Right lobe of liver (tissue), 6 donors: ENCODE measurements around the gene FAM83F. TPM values are rescaled to one million over a fixed set of nuclear protein-coding genes. Genes with fewer than 3 reads are reported as not detected.

Experiments
- ATAC-seq, 4 donors: fragments of 200-7000 bp; cut with Tn5 transposase; one replicate each; pipeline ENCODE4 v1.9.1; 2020; ENCODE audit warnings: mild to moderate bottlenecking in 4 of 4, moderate library complexity in 4 of 4
- DNase-seq, 3 donors: peaks; one replicate each; pipeline ENCODE4 v3.0.0-alpha.2; 2020
- H3K27ac ChIP-seq, 3 donors: fragments of 200-600 bp; one replicate each; pipeline ENCODE4 v1.8.0; 2022
- H3K27me3 ChIP-seq, 2 donors: fragments of 200-600 bp; one replicate each; pipeline ENCODE4 v1.8.0; 2022
- H3K36me3 ChIP-seq, 4 donors: fragments of 200-600 bp; sonication (generic) in 1 of 4; one replicate each; pipeline versions ENCODE4 v1.5.1 to v1.8.0; 2017 to 2022; ENCODE audit warnings: control low read depth in 1 of 4
- H3K4me1 ChIP-seq, 4 donors: fragments of 200-600 bp; sonication (generic) in 1 of 4; one replicate each; pipeline versions ENCODE4 v1.5.1 to v1.8.0; 2017 to 2022; ENCODE audit warnings: control low read depth in 1 of 4
- H3K4me3 ChIP-seq, 3 donors: fragments of 200-600 bp; one replicate each; pipeline ENCODE4 v1.8.0; 2022
- H3K9me3 ChIP-seq, 4 donors: fragments of 200-600 bp; sonication (generic) in 1 of 4; one replicate each; pipeline versions ENCODE4 v1.5.1 to v1.8.0; 2017 to 2022; ENCODE audit warnings: control low read depth in 1 of 4
- CTCF ChIP-seq, 4 donors: fragments of 200-600 bp in 3 of 4; fragments of 450-650 bp in 1 of 4; IDR thresholded peaks; one replicate each; pipeline versions ENCODE4 v1.5.1 to v1.8.0; 2016 to 2022; ENCODE audit warnings: antibody characterized with exemption in 4 of 4, mild to moderate bottlenecking in 2 of 4
- POLR2A ChIP-seq: fragments of 450-650 bp; IDR thresholded peaks from one replicate; pipeline ENCODE4 v1.6.1; 2017; ENCODE audit warnings: antibody characterized with exemption, mild to moderate bottlenecking
- WGBS: methylation state at CpG from one replicate; pipeline ENCODE4 v1.1.6; 2018; ENCODE audit warnings: low coverage, low lambda C conversion rate; ENCODE audit not compliant: insufficient coverage; ENCODE audit errors: missing lambda C conversion rate; 5-methylcytosine and 5-hydroxymethylcytosine counted together
- intact Hi-C, 2 donors: fragments of 100-400 bp; cut with DNase I; formaldehyde crosslinking; loops; one replicate each; pipeline versions ENCODE4 v1.11.2 to v1.14.1; 2022
- total RNA-seq, 6 experiments: library from RNA; depleted of rRNA in 2 of 6; stranded (reverse); fragments of >200 nt in 2 of 6; fragmentation: NEBNext Ultra II Directional in 3 of 6; extraction: Animal tissue kit (Norgen Biotek cat#: 25700) in 3 of 6; gene quantifications; one replicate each; pipeline versions ENCODE4 v1.1.0 to v1.2.4, GENCODE V29; 2016 to 2023
- donor health status: DM: no; HTN: yes; CAD: no.
- donor health status: DM: no; HTN: no; CAD: no.
- donor health status: DM: no; HTN: no; CAD: no.
- donor health status: DM: no; HTN: yes; CAD: no.
- donor health status: DM: no; HTN: yes; CAD: no.

The FAM83F gene
- total RNA-seq, 6 experiments from 2014 or later, result 1.1 to 4.5 (median 1.6) TPM

- TF ChIP-seq CTCF (IDR thresholded peaks at IDR 0.05), result no peak
- no peak for TF ChIP-seq POLR2A
- Histone ChIP-seq H3K36me3 (no peaks in the 10 kb centered on the region), H3K4me1 (no peaks in the 10 kb centered on the region), H3K27ac (no peak overlapping the region), H3K4me3 (no peak overlapping the region), H3K9me3 (no peaks in the 10 kb centered on the region), H3K27me3 (no peaks in the 10 kb centered on the region)
- DNase-seq (no peak), ATAC-seq (no peak)
- intact Hi-C loops, result no loop called here
- 100% methylated on average over 1 of the region's 2 CpGs for WGBS
Observed at GRCh38 chr22:39955675-39956074, 39.1 kb upstream of the FAM83F start.

GRCh38 chr22:39956932-39957664 is 37.7 kb upstream of the FAM83F start:
- H3K4me1 ChIP-seq, result no peaks in the 10 kb centered on the region
- TF ChIP-seq CTCF (IDR thresholded peaks at IDR 0.05) (no peak), POLR2A (no peak)
- no peaks in the 10 kb centered on the region for H3K9me3 ChIP-seq
- no peaks in the 10 kb centered on the region for H3K27me3 ChIP-seq
- no peak overlapping the region for H3K4me3 ChIP-seq
- intact Hi-C loops, result no loop called here
- 53% methylated on average over 8 of the region's 10 CpGs for WGBS
- no peak for ATAC-seq
- no peak overlapping the region for H3K27ac ChIP-seq
- no peaks in the 10 kb centered on the region for H3K36me3 ChIP-seq
- DNase-seq, result no peak

- H3K27ac ChIP-seq, result no peak overlapping the region
- WGBS, result 80% methylated on average over 8 of the region's 8 CpGs
- DNase-seq, result no peak
- H3K36me3 ChIP-seq, result no peaks in the 10 kb centered on the region
- H3K4me1 ChIP-seq, result no peaks in the 10 kb centered on the region
- no peak for ATAC-seq
- intact Hi-C loops, result no loop called here
- TF ChIP-seq CTCF (IDR thresholded peaks at IDR 0.05) (no peak), POLR2A (no peak)
- H3K27me3 ChIP-seq, result no peaks in the 10 kb centered on the region
- H3K9me3 ChIP-seq, result no peaks in the 10 kb centered on the region
- H3K4me3 ChIP-seq, result no peak overlapping the region
Observed at GRCh38 chr22:39958009-39958711, 36.6 kb upstream of the FAM83F start.

DNA sequence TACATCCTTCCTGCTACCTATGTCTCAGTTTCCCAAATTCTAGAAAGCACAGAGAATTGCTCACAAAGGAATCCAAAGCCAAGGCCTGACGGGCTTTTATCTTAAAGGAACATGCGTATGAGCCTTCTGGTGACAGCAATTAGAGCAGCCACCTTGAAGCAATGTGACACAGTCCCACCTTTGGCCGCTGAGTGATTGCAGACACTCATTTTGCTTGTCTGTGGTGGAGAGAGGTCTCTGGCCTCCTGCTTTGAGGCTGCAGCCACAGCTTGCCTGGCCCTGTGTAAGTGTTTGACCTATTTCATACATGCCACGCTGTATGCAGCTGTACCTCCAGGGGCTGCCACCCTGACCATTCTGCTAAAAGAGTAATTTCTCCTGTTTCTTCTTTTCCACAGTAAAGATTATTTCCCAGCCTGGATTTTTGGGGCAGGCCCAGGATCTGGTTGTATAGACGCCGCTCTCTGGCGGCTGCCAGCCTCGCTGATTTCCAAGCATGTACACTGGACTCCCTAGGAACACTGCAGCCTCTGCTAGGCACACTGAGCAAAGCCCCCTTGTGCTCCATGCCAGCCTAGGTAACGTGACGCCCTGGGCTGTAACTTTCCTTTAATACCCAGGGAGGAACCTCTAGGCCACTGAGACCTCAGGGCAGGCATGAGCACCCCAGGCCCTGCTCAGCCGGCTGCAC is 35.7 kb upstream of the FAM83F start:
- ATAC-seq (no peak), DNase-seq (no peak)
- intact Hi-C loops, result no loop called here
- no peaks in the 10 kb centered on the region for H3K27me3 ChIP-seq
- TF ChIP-seq POLR2A, result no peak
- no peak for TF ChIP-seq CTCF (IDR thresholded peaks at IDR 0.05)
- H3K36me3 ChIP-seq, result no peaks in the 10 kb centered on the region
- WGBS, result 81% methylated on average over 4 of the region's 11 CpGs
- no peaks in the 10 kb centered on the region for H3K9me3 ChIP-seq
- H3K27ac ChIP-seq, result no peak overlapping the region
- H3K4me1 ChIP-seq, result no peaks in the 10 kb centered on the region
- no peak overlapping the region for H3K4me3 ChIP-seq
